Activated CD4-positive, alpha-beta T cell treated with anti-CD3 and anti-CD28 coated beads, Interleukin-2, amount 50 U/mL, for 48 hours (primary cell): ENCODE results near the gene EDEM2.
"Not testable (repeated sequence)": the region's sequence is repeated elsewhere in the genome, so short reads cannot be mapped to it uniquely, and the experiment has no call there.

ENCODE experiments used
- DNase-seq, 2 experiments: peaks; one replicate each; pipeline ENCODE4 v3.0.0-alpha.2; 2020

EDEM2 gene

GRCh38 chr20:35085477-35086225, 61.5 kb downstream of the EDEM2 start:
- DNase-seq = no peak

GRCh38 chr20:35084998-35085397, 62.1 kb downstream of the EDEM2 start:
- no peak for DNase-seq

- not testable (repeated sequence) for DNase-seq
These were observed 66.8 kb downstream of the EDEM2 start for GRCh38 chr20:35080348-35080642.

GRCh38 chr20:35079472-35080347, 67.4 kb downstream of the EDEM2 start:
- DNase-seq = no peak

- DNase-seq = no peak
These were observed 69.3 kb downstream of the EDEM2 start for GRCh38 chr20:35077872-35078271.

- no peak for DNase-seq
These were observed 69.8 kb downstream of the EDEM2 start for GRCh38 chr20:35077341-35077740.

GRCh38 chr20:35071436-35072153, 75.5 kb downstream of the EDEM2 start:
- DNase-seq = not testable (repeated sequence)

- DNase-seq = no peak
These were observed 80.9 kb downstream of the EDEM2 start for GRCh38 chr20:35066194-35066593.
